ENCODE measurements around the gene MBNL3.

- no peak for TF ChIP-seq CTCF (IDR thresholded peaks at IDR 0.05; ENCODE audit: low read length)
- TF ChIP-seq EZH2 (optimal IDR thresholded peaks at IDR 0.05; ENCODE audit: low read depth, low read length) = no peak
- no peak for TF ChIP-seq EZH2phosphoT487 (IDR thresholded peaks at IDR 0.05; ENCODE audit: low read length)
Measured at GRCh38 chrX:132425744-132426318, 63.0 kb downstream of the MBNL3 start.

Measured in MM.1S (cell line).